HepG2 (cell line): ENCODE data around the gene LRFN2. TPM values are rescaled to one million over a fixed set of nuclear protein-coding genes. Genes with fewer than 3 reads are reported as not detected.

Experiments
- ATAC-seq: fragments of 200-7000 bp; cut with Tn5 transposase; 3 replicates; pipeline ENCODE4 v1.9.1; 2020; ENCODE audit warnings: mild to moderate bottlenecking, moderate library complexity
- BruUV-seq: library from RNA; stranded (reverse); fragments of 400-500 nt; replicated peaks from 2 replicates; lab custom pipeline; 2021; lab: Mats Ljungman, UMichigan
- CTCF ChIA-PET: fragments of 300-600 bp; formaldehyde crosslinking; extraction: SDS; loops from one replicate; lab custom pipeline; 2021; ENCODE audit warnings: low total read pairs, inconsistent platforms, low intra/inter-chr PET ratio; lab: Yijun Ruan, JAX
- POLR2A ChIA-PET: fragments of 350-600 bp; sonication (Branson Sonifier 250); formaldehyde crosslinking; loops from one replicate; lab custom pipeline; 2020; ENCODE audit warnings: antibody characterized with exemption, inconsistent platforms; lab: Yijun Ruan, JAX
- DNase-seq: peaks from one replicate; pipeline ENCODE4 v3.0.0-alpha.2; 2015; ENCODE audit warnings: low spot score
- FAIRE-seq: peaks from 3 replicates; lab custom pipeline; 2011; peaks lifted over from hg19 to GRCh38; lab: Jason Lieb, UNC
- H2AFZ ChIP-seq: one replicate; pipeline ENCODE4 v1.6.1; 2011; ENCODE audit warnings: low read length, inconsistent platforms
- H3K27ac ChIP-seq: fragments of 300-600 bp; 3 replicates; pipeline ENCODE4 v1.8.0; 2011; ENCODE audit warnings: mixed run types, mild to moderate bottlenecking, mixed read lengths, low read length, inconsistent platforms; ENCODE audit not compliant: insufficient read depth; ENCODE audit errors: extremely low read length
- H3K27me3 ChIP-seq, 2 experiments: fragments of 200-600 bp in 1 of 2; 2 replicates in 1 of 2; 3 replicates in 1 of 2; pipeline versions ENCODE4 v1.6.0 to v1.8.0; 2011; ENCODE audit warnings: low read length in 2 of 2, mild to moderate bottlenecking in 2 of 2, moderate library complexity in 2 of 2, inconsistent platforms in 1 of 2; ENCODE audit not compliant: insufficient read depth in 2 of 2, control insufficient read depth in 1 of 2
- H3K36me3 ChIP-seq, 2 experiments: fragments of 200-600 bp in 1 of 2; replicated peaks in 1 of 2; 2 replicates in 1 of 2; 3 replicates in 1 of 2; pipeline versions ENCODE4 v1.5.1 to v1.8.0; 2011; ENCODE audit warnings: low read length in 2 of 2, inconsistent platforms in 1 of 2; ENCODE audit not compliant: insufficient read depth in 2 of 2, control insufficient read depth in 1 of 2
- H3K4me1 ChIP-seq: 2 replicates; pipeline ENCODE4 v1.5.1; 2012; ENCODE audit warnings: low read length, inconsistent platforms; ENCODE audit not compliant: insufficient read depth
- H3K4me2 ChIP-seq: 2 replicates; pipeline ENCODE4 v1.6.0; 2011; ENCODE audit warnings: low read depth, low read length, inconsistent platforms
- H3K4me3 ChIP-seq, 3 experiments: fragments of 200-600 bp in 1 of 3; sonication (generic), shearing (Covaris generic) in 1 of 3; replicated peaks in 1 of 3; 2 replicates each; pipeline ENCODE4 v1.5.1; 2011 to 2016; ENCODE audit warnings: low read length in 3 of 3, inconsistent platforms in 2 of 3, low read depth in 2 of 3, mild to moderate bottlenecking in 2 of 3, control low read depth in 1 of 3, mixed read lengths in 1 of 3; ENCODE audit not compliant: insufficient read depth in 1 of 3
- H3K79me2 ChIP-seq: one replicate; pipeline ENCODE4 v1.6.1; 2011; ENCODE audit warnings: low read length, inconsistent platforms; ENCODE audit not compliant: insufficient read depth
- H3K9ac ChIP-seq: 2 replicates; pipeline ENCODE4 v1.6.0; 2011; ENCODE audit warnings: mild to moderate bottlenecking, low read depth, low read length, inconsistent platforms; ENCODE audit not compliant: insufficient read depth
- H3K9me3 ChIP-seq: 2 replicates; pipeline ENCODE4 v1.5.1; 2012; ENCODE audit warnings: mild to moderate bottlenecking, low read length
- H4K20me1 ChIP-seq: 2 replicates; pipeline ENCODE4 v1.6.0; 2011; ENCODE audit warnings: inconsistent platforms, mild to moderate bottlenecking, low read length, moderate library complexity; ENCODE audit not compliant: insufficient read depth
- GRHL1 ChIP-seq: sonication (generic); formaldehyde crosslinking; conservative IDR thresholded peaks from 2 replicates; pipeline ENCODE4 v1.8.0; 2022; ENCODE audit warnings: missing genetic modification reagents
- HES4 ChIP-seq: sonication (generic); formaldehyde crosslinking; IDR thresholded peaks from 2 replicates; pipeline ENCODE4 v1.9.0; 2021; ENCODE audit warnings: mild to moderate bottlenecking, missing genetic modification reagents, borderline replicate concordance
- KDM5A ChIP-seq: fragments of 200-600 bp; sonication (generic); IDR thresholded peaks from 2 replicates; pipeline ENCODE4 v1.7.0; 2018; ENCODE audit warnings: antibody characterized with exemption, mild to moderate bottlenecking, low read length, borderline replicate concordance
- PHF8 ChIP-seq: sonication (generic); formaldehyde crosslinking; IDR thresholded peaks from 2 replicates; pipeline ENCODE4 v1.5.0; 2020; ENCODE audit warnings: missing genetic modification reagents
- SNAPC5 ChIP-seq: sonication (generic); formaldehyde crosslinking; IDR thresholded peaks from 2 replicates; pipeline ENCODE4 v1.8.1; 2023; ENCODE audit warnings: mild to moderate bottlenecking, missing genetic modification reagents, borderline replicate concordance
- THYN1 ChIP-seq: sonication (generic); formaldehyde crosslinking; IDR thresholded peaks from 2 replicates; pipeline ENCODE4 v1.8.1; 2023; ENCODE audit warnings: low read depth, mild to moderate bottlenecking, moderate library complexity, missing genetic modification reagents, borderline replicate concordance
- TRIM24 ChIP-seq: sonication (generic); formaldehyde crosslinking; IDR thresholded peaks from 2 replicates; pipeline ENCODE4 v1.8.0; 2022; ENCODE audit warnings: mild to moderate bottlenecking, missing genetic modification reagents
- YY1 ChIP-seq: IDR thresholded peaks from 2 replicates; pipeline ENCODE4 v1.6.1; 2011; ENCODE audit warnings: low read length, low read depth, moderate library complexity, mild to moderate bottlenecking; ENCODE audit not compliant: insufficient read depth, insufficient replicate concordance
- ZBTB7A ChIP-seq: sonication (generic); formaldehyde crosslinking; IDR thresholded peaks from 2 replicates; pipeline ENCODE4 v1.8.0; 2022; ENCODE audit warnings: mild to moderate bottlenecking, missing genetic modification reagents
- ZNF264 ChIP-seq: sonication (generic); formaldehyde crosslinking; IDR thresholded peaks from 2 replicates; pipeline ENCODE4 v1.4.0; 2020; ENCODE audit warnings: missing genetic modification reagents
- ZNF558 ChIP-seq: sonication (generic); formaldehyde crosslinking; IDR thresholded peaks from 2 replicates; pipeline ENCODE4 v1.9.0; 2022; ENCODE audit warnings: mild to moderate bottlenecking, missing genetic modification reagents, borderline replicate concordance
- ZNF589 ChIP-seq: sonication (generic); formaldehyde crosslinking; conservative IDR thresholded peaks from 2 replicates; pipeline ENCODE4 v1.8.0; 2022; ENCODE audit warnings: mild to moderate bottlenecking, moderate library complexity, missing genetic modification reagents
- WGBS: methylation state at CpG from one replicate; pipeline ENCODE4 v1.1.6; 2017; ENCODE audit warnings: low lambda C conversion rate; 5-methylcytosine and 5-hydroxymethylcytosine counted together
- in situ Hi-C: cut with HindIII; loops from 2 replicates; pipeline ENCODE4 v1.10.0; 2017; ENCODE audit warnings: low pct_unique_long_range_greater_than_20kb; ENCODE audit not compliant: extremely low pct_ligation_motif_present
- intact Hi-C: fragments of 100-400 bp; cut with micrococcal nuclease; formaldehyde crosslinking; loops from one replicate; pipeline ENCODE4 v1.10.0; 2022; ENCODE audit not compliant: unreplicated experiment
- polyA plus RNA-seq, 8 experiments: library from polyadenylated mRNA; depleted of rRNA in 3 of 8; stranded (reverse) in 7 of 8; unstranded in 1 of 8; fragments of >200 nt; fragmentation: Illumina TruSeq in 4 of 8; extraction: Trizol in 4 of 8; gene quantifications; 2 replicates each; pipeline versions ENCODE4 v1.2.1 to v1.2.3, GENCODE V29; 2011 to 2016; ENCODE audit warnings: low read depth in 4 of 8, missing spikeins in 1 of 8, mixed read lengths in 1 of 8; ENCODE audit not compliant: insufficient read depth in 1 of 8
- total RNA-seq, 5 experiments: library from RNA; depleted of rRNA; stranded (reverse); fragments of >200 nt; fragmentation: Illumina TruSeq; extraction: Trizol; gene quantifications; 2 replicates each; pipeline ENCODE4 v1.2.3, GENCODE V29; 2016; ENCODE audit warnings: low read depth in 1 of 5

Gene LRFN2
- total and polyA plus RNA-seq, 2 of the 13 experiments (the other 11 are each of a cell fraction or from before 2014, with no cell fraction given): not detected

- in situ Hi-C loops (no loop called here), intact Hi-C loops (no loop called here)
- no peaks in the 10 kb centered on the region for H4K20me1 ChIP-seq
- H3K4me2 ChIP-seq: no peak overlapping the region
- FAIRE-seq: no peak
- BruUV-seq: no TSS peak
- H3K9ac ChIP-seq: no peak overlapping the region
- H2AFZ ChIP-seq: no peak overlapping the region
- no peaks in the 10 kb centered on the region for H3K9me3 ChIP-seq
- no peak for ATAC-seq
- CTCF ChIA-PET: no interaction called here
- no peaks in the 10 kb centered on the region for H3K36me3 ChIP-seq
- DNase-seq: no peak
- H3K4me1 ChIP-seq: peaks cover 5% of the 10 kb centered on the region; the same call in 1 of the 2 replicates
- no peak overlapping the region for H3K27ac ChIP-seq
- H3K27me3 ChIP-seq: no peaks in the 10 kb centered on the region
- TF ChIP-seq HES4 (CRISPR knock-in tag) (no peak), KDM5A (no peak), PHF8 (CRISPR knock-in tag) (no peak), TRIM24 (CRISPR knock-in tag) (no peak), ZBTB7A (CRISPR knock-in tag) (no peak), ZNF589 (CRISPR knock-in tag) (no peak), ZNF264 (CRISPR knock-in tag) (no peak), ZNF558 (CRISPR knock-in tag) (no peak), SNAPC5 (CRISPR knock-in tag) (no peak), GRHL1 (CRISPR knock-in tag) (no peak), THYN1 (CRISPR knock-in tag) (no peak), YY1 (no peak)
- no peaks in the 10 kb centered on the region for H3K79me2 ChIP-seq
- POLR2A ChIA-PET: no interaction called here
- 53% methylated on average over 6 of the region's 6 CpGs for WGBS
- H3K4me3 ChIP-seq: no peak overlapping the region
These were observed 189.7 kb downstream of the LRFN2 start for GRCh38 chr6:40397287-40398033.
